K562 treated with DMSO at 1 percent for 24 hours (cell line): ENCODE results near the gene CARMIL1. TPM values are rescaled to one million over a fixed set of nuclear protein-coding genes. Genes with fewer than 3 reads are reported as not detected.

Experiments used
- total RNA-seq: library from RNA; unstranded; fragments of 300-600 nt; gene quantifications from 2 replicates; pipeline ENCODE4 v1.2.3, GENCODE V29; 2022; ENCODE audit warnings: low read depth; ENCODE audit not compliant: insufficient read depth

CARMIL1 gene
- total RNA-seq = 0.28 TPM in 1 of 2 replicates, not detected in the other

DNA sequence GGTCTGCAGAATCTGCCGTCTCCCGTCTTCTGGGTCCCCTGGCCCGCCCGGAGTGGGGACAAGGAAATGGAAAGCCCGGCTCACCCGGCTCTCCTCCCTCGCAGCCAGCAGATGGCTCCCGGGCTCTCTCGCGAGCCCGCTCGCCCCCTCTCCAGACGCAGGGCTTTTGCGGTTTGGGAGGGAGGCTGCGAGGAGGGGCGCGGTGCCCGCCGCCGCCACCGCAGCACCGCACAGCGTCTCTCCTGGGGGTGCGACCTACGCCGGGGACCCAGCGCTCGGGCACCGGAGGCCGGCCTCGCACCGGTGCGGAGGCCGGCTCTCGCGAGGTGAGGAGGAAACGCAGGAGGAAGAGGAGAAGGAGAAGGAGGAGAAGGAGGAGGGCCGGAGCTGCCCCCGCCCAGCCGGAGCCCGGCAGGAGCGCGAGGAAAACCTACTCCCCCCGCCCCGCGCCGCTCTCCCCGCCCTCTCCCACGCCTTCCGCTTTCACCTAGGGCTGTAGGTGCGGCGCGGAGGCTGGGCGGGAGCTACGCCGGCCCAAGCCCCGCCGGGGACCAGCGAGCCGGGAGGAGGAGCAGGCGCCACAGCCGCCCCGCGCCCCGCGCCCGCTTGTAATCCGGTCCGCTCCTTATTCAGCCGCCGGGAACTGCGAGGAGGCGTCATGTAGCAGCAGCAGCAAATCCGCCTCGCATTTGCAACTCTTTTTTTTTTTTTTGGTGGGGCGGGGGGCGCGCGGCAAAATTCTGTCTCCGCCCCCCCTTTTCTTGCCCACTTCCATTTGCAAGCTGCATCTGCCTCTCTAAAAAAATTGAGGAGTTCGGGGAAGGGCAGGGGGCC lies at the start of gene CARMIL1:
CARMIL1 (plus strand) TSS at position 461 of the 834 bp plus-strand sequence. CDS start 422 bp downstream, outside the sequence.

DNA sequence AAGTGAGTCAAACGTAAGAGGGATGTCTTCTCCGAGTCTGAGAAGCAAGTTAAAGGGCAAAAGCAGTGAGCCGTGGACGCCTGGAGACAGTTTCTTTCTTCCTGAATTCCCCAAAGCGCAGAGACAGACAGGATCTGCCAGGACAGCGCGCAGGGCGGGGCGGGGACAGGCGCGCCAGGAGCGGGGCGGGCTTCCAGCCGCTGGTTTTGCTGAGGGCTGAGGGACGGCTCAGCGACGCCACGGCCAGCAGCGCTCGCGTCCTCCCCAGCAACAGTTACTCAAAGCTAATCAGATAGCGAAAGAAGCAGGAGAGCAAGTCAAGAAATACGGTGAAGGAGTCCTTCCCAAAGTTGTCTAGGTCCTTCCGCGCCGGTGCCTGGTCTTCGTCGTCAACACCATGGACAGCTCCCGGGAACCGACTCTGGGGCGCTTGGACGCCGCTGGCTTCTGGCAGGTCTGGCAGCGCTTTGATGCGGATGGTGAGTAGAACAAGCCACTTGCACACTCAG lies 372.9 kb downstream of the CARMIL1 start, which contains the start of gene SCGN:
SCGN (plus strand) TSS at position 209 of the 509 bp plus-strand sequence; CDS start at position 398, 189 bp downstream.

